H9 (cell line): ENCODE results near the gene TNFSF10. TPM values are rescaled to one million over a fixed set of nuclear protein-coding genes. Genes with fewer than 3 reads are reported as not detected.

ENCODE experiments used
- DNase-seq: peaks from one replicate; pipeline ENCODE4 v3.0.0-alpha.2; 2017
- H2AFZ ChIP-seq: one replicate; pipeline ENCODE4 v1.6.1; 2013; ENCODE audit warnings: mild to moderate bottlenecking, low read length, control low read depth, moderate library complexity
- H2AK5ac ChIP-seq: 2 replicates; pipeline ENCODE4 v1.6.1; 2013; ENCODE audit warnings: low read length, control low read depth, mixed read lengths; ENCODE audit not compliant: insufficient read length
- H2BK120ac ChIP-seq: one replicate; pipeline ENCODE4 v1.6.1; 2013; ENCODE audit warnings: low read depth, mild to moderate bottlenecking, low read length, control low read depth, inconsistent platforms; ENCODE audit not compliant: poor library complexity, severe bottlenecking
- H2BK12ac ChIP-seq: 2 replicates; pipeline ENCODE4 v1.6.1; 2013; ENCODE audit warnings: low read length, control low read depth, mixed read lengths, low read depth; ENCODE audit not compliant: insufficient read length
- H2BK15ac ChIP-seq: 2 replicates; pipeline ENCODE4 v1.6.1; 2013; ENCODE audit warnings: low read depth, low read length, control low read depth
- H2BK20ac ChIP-seq: one replicate; pipeline ENCODE4 v1.6.1; 2013; ENCODE audit warnings: low read depth, mild to moderate bottlenecking, low read length, control low read depth, inconsistent platforms; ENCODE audit not compliant: poor library complexity, severe bottlenecking
- H2BK5ac ChIP-seq: 2 replicates; pipeline ENCODE4 v1.6.1; 2013; ENCODE audit warnings: low read length, control low read depth, mixed read lengths; ENCODE audit not compliant: insufficient read length
- H3K14ac ChIP-seq: 2 replicates; pipeline ENCODE4 v1.6.1; 2013; ENCODE audit warnings: low read length, control low read depth; ENCODE audit not compliant: insufficient read depth
- H3K18ac ChIP-seq: 2 replicates; pipeline ENCODE4 v1.6.1; 2013; ENCODE audit warnings: low read depth, mild to moderate bottlenecking, mixed read lengths, low read length, control low read depth; ENCODE audit not compliant: insufficient read length
- H3K23ac ChIP-seq: 2 replicates; pipeline ENCODE4 v1.6.1; 2013; ENCODE audit warnings: low read length, control low read depth, mixed read lengths, low read depth; ENCODE audit not compliant: insufficient read length
- H3K23me2 ChIP-seq: 2 replicates; pipeline ENCODE4 v1.6.1; 2013; ENCODE audit warnings: low read depth, mild to moderate bottlenecking, mixed read lengths, low read length, control low read depth; ENCODE audit not compliant: insufficient read length, poor library complexity, severe bottlenecking
- H3K27ac ChIP-seq: 2 replicates; pipeline ENCODE4 v1.5.1; 2013; ENCODE audit warnings: low read length, control low read depth, mixed read lengths, low read depth; ENCODE audit not compliant: insufficient read length
- H3K27me3 ChIP-seq: 2 replicates; pipeline ENCODE4 v1.6.1; 2013; ENCODE audit warnings: low read length, control low read depth, inconsistent platforms; ENCODE audit not compliant: insufficient read depth
- H3K4ac ChIP-seq: 2 replicates; pipeline ENCODE4 v1.6.1; 2013; ENCODE audit warnings: low read depth, mild to moderate bottlenecking, control low read depth, inconsistent platforms, low read length, moderate library complexity
- H3K4me1 ChIP-seq: 2 replicates; pipeline ENCODE4 v1.6.1; 2013; ENCODE audit warnings: low read length, control low read depth, inconsistent platforms; ENCODE audit not compliant: insufficient read depth
- H3K4me2 ChIP-seq: 2 replicates; pipeline ENCODE4 v1.6.1; 2013; ENCODE audit warnings: low read length, control low read depth, mixed read lengths; ENCODE audit not compliant: insufficient read length, insufficient read depth
- H3K56ac ChIP-seq: 2 replicates; pipeline ENCODE4 v1.6.1; 2013; ENCODE audit warnings: low read depth, mild to moderate bottlenecking, mixed read lengths, low read length, control low read depth; ENCODE audit not compliant: insufficient read length
- H3K79me1 ChIP-seq: 2 replicates; pipeline ENCODE4 v1.6.1; 2013; ENCODE audit warnings: low read depth, mild to moderate bottlenecking, moderate library complexity, low read length, control low read depth, inconsistent platforms; ENCODE audit not compliant: insufficient read depth, poor library complexity, severe bottlenecking
- H3K79me2 ChIP-seq: 2 replicates; pipeline ENCODE4 v1.6.1; 2013; ENCODE audit warnings: low read length, control low read depth, inconsistent platforms; ENCODE audit not compliant: insufficient read depth
- H3K9ac ChIP-seq: 2 replicates; pipeline ENCODE4 v1.6.1; 2013; ENCODE audit warnings: low read length, control low read depth, mixed read lengths; ENCODE audit not compliant: insufficient read length; ENCODE audit errors: extremely low read depth
- H3K9me3 ChIP-seq: one replicate; pipeline ENCODE4 v1.6.1; 2013; ENCODE audit warnings: low read depth, low read length, inconsistent platforms; ENCODE audit not compliant: control insufficient read depth
- H3T11ph ChIP-seq: one replicate; pipeline ENCODE4 v1.6.1; 2013; ENCODE audit warnings: mild to moderate bottlenecking, low read length, control low read depth, inconsistent platforms
- H4K20me1 ChIP-seq: one replicate; pipeline ENCODE4 v1.6.1; 2013; ENCODE audit not compliant: control insufficient read depth, insufficient read length, insufficient read depth
- H4K5ac ChIP-seq: 2 replicates; pipeline ENCODE4 v1.6.1; 2013; ENCODE audit warnings: low read depth, mild to moderate bottlenecking, mixed read lengths, low read length, control low read depth; ENCODE audit not compliant: insufficient read length
- H4K8ac ChIP-seq: replicated peaks from 2 replicates; pipeline ENCODE4 v1.6.1; 2013; ENCODE audit warnings: low read length, control low read depth, mixed read lengths, low read depth; ENCODE audit not compliant: insufficient read length
- H4K91ac ChIP-seq: 2 replicates; pipeline ENCODE4 v1.6.1; 2013; ENCODE audit warnings: low read depth, mild to moderate bottlenecking, moderate library complexity, mixed read lengths, low read length, control low read depth; ENCODE audit not compliant: insufficient read length
- H3K27ac Mint-ChIP-seq, 3 experiments: 2 replicates in 2 of 3; 3 replicates in 1 of 3; pipeline ENCODE4 v1.8.0; 2020 to 2021; ENCODE audit warnings: mixed read lengths in 3 of 3, mild to moderate bottlenecking in 1 of 3, moderate library complexity in 1 of 3
- H3K27me3 Mint-ChIP-seq: 2 replicates; pipeline ENCODE4 v1.8.0; 2021; ENCODE audit warnings: low read depth, mild to moderate bottlenecking, moderate library complexity, mixed read lengths
- H3K36me3 Mint-ChIP-seq, 3 experiments: 2 replicates in 2 of 3; 3 replicates in 1 of 3; pipeline ENCODE4 v1.8.0; 2020 to 2021; ENCODE audit warnings: low read depth in 3 of 3, mixed read lengths in 3 of 3; ENCODE audit not compliant: insufficient read depth in 1 of 3
- H3K4me1 Mint-ChIP-seq, 2 experiments: 2 replicates each; pipeline ENCODE4 v1.8.0; 2020; ENCODE audit warnings: mixed read lengths in 2 of 2
- H3K4me3 Mint-ChIP-seq, 2 experiments: 2 replicates in 1 of 2; 3 replicates in 1 of 2; pipeline ENCODE4 v1.8.0; 2020 to 2021; ENCODE audit warnings: mild to moderate bottlenecking in 2 of 2, mixed read lengths in 2 of 2, moderate library complexity in 1 of 2
- H3K9me3 Mint-ChIP-seq, 2 experiments: 2 replicates in 1 of 2; 3 replicates in 1 of 2; pipeline ENCODE4 v1.8.0; 2020; ENCODE audit warnings: mild to moderate bottlenecking in 2 of 2, mixed read lengths in 2 of 2, moderate library complexity in 1 of 2
- WGBS: extraction: QIAGEN DNeasy Blood & Tissue Kit; methylation state at CpG from one replicate; pipeline ENCODE4 v1.1.7; 2013; ENCODE audit warnings: missing lambda C conversion rate, low lambda C conversion rate, mixed read lengths; ENCODE audit not compliant: insufficient read length; ENCODE audit errors: extremely low coverage; 5-methylcytosine and 5-hydroxymethylcytosine counted together
- total RNA-seq: library from RNA; stranded (reverse); gene quantifications from 2 replicates; pipeline ENCODE4 v1.2.1, GENCODE V29; 2021
- TF ChIP-seq, protein P1 (sequence below): fragments of 200-600 bp; sonication (generic); conservative IDR thresholded peaks from 3 replicates; pipeline ENCODE4 v1.8.0; 2021; ENCODE audit warnings: antibody characterized with exemption, mild to moderate bottlenecking

Gene TNFSF10
- total RNA-seq, 1 experiment from 2014 or later: not detected

DNA sequence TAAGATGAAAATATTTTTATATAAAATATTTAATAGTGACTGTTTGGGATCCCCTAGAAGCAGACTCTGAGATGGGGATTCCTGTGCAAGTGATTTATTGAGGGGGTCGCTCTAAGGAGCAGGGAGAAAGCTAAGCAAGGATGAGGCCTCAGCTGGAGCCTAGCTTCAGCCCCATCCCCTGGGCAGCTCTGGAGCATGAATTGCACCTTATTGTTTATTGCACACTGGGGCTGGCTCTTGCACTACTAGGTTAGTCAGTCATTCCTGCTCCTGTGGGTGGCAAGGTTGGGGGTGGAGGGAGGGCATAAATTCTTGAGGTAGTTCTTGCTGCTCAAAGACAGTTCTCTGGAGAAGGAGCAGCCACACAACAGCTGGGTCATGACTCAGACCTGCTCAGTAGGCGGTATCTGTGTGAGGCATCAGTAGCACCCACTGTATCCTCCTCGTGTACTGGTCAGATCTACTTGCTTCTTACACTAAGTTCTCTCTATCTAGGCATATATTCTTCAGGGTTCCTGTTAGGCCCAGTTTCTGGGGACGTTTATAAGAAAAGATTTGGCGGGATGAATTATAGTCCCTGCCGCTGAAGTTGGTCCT, 27.2 kb upstream of the TNFSF10 start:
- Histone ChIP-seq H2BK12ac (no peak overlapping the region), H3K23ac (no peak overlapping the region), H2AK5ac (no peak overlapping the region), H3K4me1 (no peaks in the 10 kb centered on the region), H2BK15ac (no peak overlapping the region), H3K4me2 (no peak overlapping the region), H3K9ac (no peak overlapping the region), H2AFZ (no peak overlapping the region), H2BK5ac (no peak overlapping the region), H4K8ac (no peak overlapping the region), H2BK120ac (no peak overlapping the region), H4K20me1 (no peaks in the 10 kb centered on the region), H4K91ac (no peak overlapping the region), H3K27me3 (no peaks in the 10 kb centered on the region), H4K5ac (no peak overlapping the region), H3K4ac (no peak overlapping the region), H3K14ac (no peak overlapping the region), H3K27ac (no peak overlapping the region), H3T11ph (no peak overlapping the region), H3K9me3 (no peaks in the 10 kb centered on the region), H2BK20ac (no peak overlapping the region), H3K23me2 (no peaks in the 10 kb centered on the region), H3K79me1 (no peaks in the 10 kb centered on the region), H3K18ac (no peak overlapping the region), H3K56ac (no peak overlapping the region), H3K79me2 (no peaks in the 10 kb centered on the region)
- no peaks in the 10 kb centered on the region for H3K9me3 Mint-ChIP-seq
- TF ChIP-seq, protein P1, sequence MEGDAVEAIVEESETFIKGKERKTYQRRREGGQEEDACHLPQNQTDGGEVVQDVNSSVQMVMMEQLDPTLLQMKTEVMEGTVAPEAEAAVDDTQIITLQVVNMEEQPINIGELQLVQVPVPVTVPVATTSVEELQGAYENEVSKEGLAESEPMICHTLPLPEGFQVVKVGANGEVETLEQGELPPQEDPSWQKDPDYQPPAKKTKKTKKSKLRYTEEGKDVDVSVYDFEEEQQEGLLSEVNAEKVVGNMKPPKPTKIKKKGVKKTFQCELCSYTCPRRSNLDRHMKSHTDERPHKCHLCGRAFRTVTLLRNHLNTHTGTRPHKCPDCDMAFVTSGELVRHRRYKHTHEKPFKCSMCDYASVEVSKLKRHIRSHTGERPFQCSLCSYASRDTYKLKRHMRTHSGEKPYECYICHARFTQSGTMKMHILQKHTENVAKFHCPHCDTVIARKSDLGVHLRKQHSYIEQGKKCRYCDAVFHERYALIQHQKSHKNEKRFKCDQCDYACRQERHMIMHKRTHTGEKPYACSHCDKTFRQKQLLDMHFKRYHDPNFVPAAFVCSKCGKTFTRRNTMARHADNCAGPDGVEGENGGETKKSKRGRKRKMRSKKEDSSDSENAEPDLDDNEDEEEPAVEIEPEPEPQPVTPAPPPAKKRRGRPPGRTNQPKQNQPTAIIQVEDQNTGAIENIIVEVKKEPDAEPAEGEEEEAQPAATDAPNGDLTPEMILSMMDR: no peak
- H3K27me3 Mint-ChIP-seq: no peaks in the 10 kb centered on the region; the same call in 1 of the 2 replicates
- WGBS: no CpG with 5 or more reads among the region's 6 CpGs
- no peak for DNase-seq
- no peaks in the 10 kb centered on the region for H3K36me3 Mint-ChIP-seq
- no peaks in the 10 kb centered on the region for H3K4me1 Mint-ChIP-seq
- no peak overlapping the region for H3K4me3 Mint-ChIP-seq
- no peak overlapping the region for H3K27ac Mint-ChIP-seq
